Memory B cell (primary cell): ENCODE data around the gene SLC12A8.

Experiments used
- ATAC-seq: fragments of 150-1000 bp; cut with Tn5 transposase; 2 replicates; pipeline ENCODE4 v1.10.0; 2021; ENCODE audit warnings: low read depth, mild to moderate bottlenecking, moderate library complexity
- DNase-seq, 2 donors: peaks; one replicate each; pipeline ENCODE4 v3.0.0; 2022; ENCODE audit warnings: low spot score in 2 of 2
- H3K27ac Mint-ChIP-seq: one replicate; pipeline ENCODE4 v1.8.0; 2022; ENCODE audit warnings: mild to moderate bottlenecking, moderate library complexity, mixed read lengths
- H3K27me3 Mint-ChIP-seq: one replicate; pipeline ENCODE4 v1.8.0; 2022; ENCODE audit warnings: mixed read lengths
- H3K36me3 Mint-ChIP-seq: one replicate; pipeline ENCODE4 v1.8.0; 2022; ENCODE audit warnings: mild to moderate bottlenecking, mixed read lengths
- H3K4me1 Mint-ChIP-seq: one replicate; pipeline ENCODE4 v1.8.0; 2022; ENCODE audit warnings: mixed read lengths
- H3K4me3 Mint-ChIP-seq: one replicate; pipeline ENCODE4 v1.8.0; 2022; ENCODE audit warnings: mild to moderate bottlenecking, moderate library complexity, mixed read lengths
- H3K9me3 Mint-ChIP-seq: one replicate; pipeline ENCODE4 v1.8.0; 2022; ENCODE audit warnings: mixed read lengths

Gene SLC12A8

DNA sequence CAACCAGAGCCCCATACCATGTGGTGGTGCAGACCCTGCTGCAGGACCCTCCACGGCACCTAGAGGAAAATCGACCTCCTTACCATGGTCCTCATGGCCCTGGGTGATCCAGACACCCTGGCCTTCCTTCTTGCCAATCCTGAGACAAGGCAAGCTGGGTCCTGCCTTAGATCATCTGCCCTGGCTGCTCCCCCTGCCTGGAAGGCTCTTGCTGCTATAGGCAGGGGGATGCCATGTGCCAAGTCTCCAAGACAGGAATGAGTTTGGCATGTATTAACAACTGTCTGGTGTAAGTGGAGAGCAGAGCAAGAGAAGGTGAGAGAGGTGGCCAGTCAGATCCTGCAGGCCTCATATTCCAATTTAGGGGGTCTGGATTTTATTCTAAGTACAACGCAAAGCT is 164.3 kb downstream of the SLC12A8 start:
- ATAC-seq (no peak), DNase-seq (no peak)
- H3K4me3 Mint-ChIP-seq = no peak overlapping the region
- peaks cover 27% of the 10 kb centered on the region for H3K4me1 Mint-ChIP-seq
- peaks cover 2% of the 10 kb centered on the region for H3K36me3 Mint-ChIP-seq
- H3K27me3 Mint-ChIP-seq = no peaks in the 10 kb centered on the region
- no peaks in the 10 kb centered on the region for H3K9me3 Mint-ChIP-seq
- H3K27ac Mint-ChIP-seq = no peak overlapping the region

DNA sequence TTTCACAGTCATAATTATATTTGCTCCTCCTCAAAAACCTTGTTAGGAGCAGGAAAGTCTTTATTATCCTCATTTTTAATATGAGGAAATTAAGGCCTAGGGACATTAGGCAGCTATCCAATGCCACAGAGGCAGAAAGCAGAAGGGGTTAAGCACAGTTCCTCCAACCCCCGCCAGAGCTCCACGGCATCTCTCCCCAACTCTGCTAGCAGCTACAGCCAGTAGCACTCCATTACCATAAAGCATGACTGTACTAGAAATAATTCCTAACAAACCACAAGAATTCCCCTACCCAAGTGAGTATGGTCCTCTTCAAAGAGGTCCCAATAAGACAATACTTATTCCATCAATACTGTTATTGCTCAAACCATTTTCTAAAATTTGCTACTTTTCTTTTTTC is 166.6 kb downstream of the SLC12A8 start:
- Mint-ChIP-seq H3K27ac (no peak overlapping the region), H3K27me3 (no peaks in the 10 kb centered on the region), H3K36me3 (peaks cover 2% of the 10 kb centered on the region), H3K4me3 (no peak overlapping the region), H3K9me3 (no peaks in the 10 kb centered on the region), H3K4me1 (peaks cover 13% of the 10 kb centered on the region)
- no peak for ATAC-seq
- DNase-seq = no peak

DNA sequence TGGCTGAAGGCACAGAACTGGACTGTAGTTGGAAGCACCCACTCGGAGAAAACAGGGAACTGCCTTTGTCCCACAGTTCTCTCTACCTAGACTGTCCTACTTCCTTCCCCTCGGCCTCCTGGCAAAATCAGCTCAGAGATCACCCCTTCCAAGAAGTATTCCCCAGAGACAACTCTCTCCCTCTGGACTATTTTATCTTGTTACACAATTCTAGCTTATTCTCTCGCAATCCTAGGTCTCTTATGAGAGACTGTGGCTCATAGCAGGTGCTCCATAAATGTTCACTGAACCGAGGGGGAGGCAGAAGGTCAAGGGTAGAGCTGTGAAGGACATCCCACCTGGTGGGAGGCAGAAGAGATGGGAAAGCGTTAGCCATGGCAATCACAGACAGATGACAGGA is 167.4 kb downstream of the SLC12A8 start:
- Mint-ChIP-seq H3K27ac (no peak overlapping the region), H3K4me1 (peaks cover 8% of the 10 kb centered on the region), H3K27me3 (no peaks in the 10 kb centered on the region), H3K9me3 (no peaks in the 10 kb centered on the region), H3K36me3 (peaks cover 2% of the 10 kb centered on the region), H3K4me3 (no peak overlapping the region)
- no peak for DNase-seq
- ATAC-seq = no peak

DNA sequence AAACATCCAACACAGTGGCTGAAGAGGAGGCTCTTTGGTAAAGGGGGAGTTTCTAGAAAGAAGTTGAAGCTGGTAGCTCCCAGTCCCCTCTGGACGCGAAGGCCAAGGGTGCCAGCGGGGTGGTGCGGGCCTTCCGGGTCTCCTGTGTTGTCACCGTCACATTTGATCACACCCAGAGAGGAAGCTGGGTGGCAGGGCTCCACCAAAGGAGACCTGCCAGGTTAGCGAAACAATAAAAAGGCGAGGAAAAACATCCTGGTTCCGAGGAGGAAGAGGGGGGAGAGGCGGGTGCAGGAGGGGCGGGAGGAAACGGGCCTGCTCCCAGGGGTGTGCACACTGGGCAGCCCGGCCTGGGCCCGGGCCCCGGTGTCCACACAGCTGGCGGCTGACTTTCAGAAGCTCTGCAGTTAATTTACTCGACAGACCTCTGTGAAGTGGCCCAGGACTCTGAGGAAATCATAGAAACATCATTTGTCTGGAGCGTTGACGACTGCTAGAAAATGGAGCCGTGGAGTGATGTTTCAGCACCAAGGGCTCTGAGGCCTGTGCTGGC is 168.9 kb downstream of the SLC12A8 start:
- Mint-ChIP-seq H3K27me3 (no peaks in the 10 kb centered on the region), H3K9me3 (no peaks in the 10 kb centered on the region), H3K4me3 (no peak overlapping the region), H3K36me3 (peaks cover 2% of the 10 kb centered on the region), H3K27ac (no peak overlapping the region), H3K4me1 (peaks cover 12% of the 10 kb centered on the region)
- no peak for DNase-seq
- no peak for ATAC-seq

DNA sequence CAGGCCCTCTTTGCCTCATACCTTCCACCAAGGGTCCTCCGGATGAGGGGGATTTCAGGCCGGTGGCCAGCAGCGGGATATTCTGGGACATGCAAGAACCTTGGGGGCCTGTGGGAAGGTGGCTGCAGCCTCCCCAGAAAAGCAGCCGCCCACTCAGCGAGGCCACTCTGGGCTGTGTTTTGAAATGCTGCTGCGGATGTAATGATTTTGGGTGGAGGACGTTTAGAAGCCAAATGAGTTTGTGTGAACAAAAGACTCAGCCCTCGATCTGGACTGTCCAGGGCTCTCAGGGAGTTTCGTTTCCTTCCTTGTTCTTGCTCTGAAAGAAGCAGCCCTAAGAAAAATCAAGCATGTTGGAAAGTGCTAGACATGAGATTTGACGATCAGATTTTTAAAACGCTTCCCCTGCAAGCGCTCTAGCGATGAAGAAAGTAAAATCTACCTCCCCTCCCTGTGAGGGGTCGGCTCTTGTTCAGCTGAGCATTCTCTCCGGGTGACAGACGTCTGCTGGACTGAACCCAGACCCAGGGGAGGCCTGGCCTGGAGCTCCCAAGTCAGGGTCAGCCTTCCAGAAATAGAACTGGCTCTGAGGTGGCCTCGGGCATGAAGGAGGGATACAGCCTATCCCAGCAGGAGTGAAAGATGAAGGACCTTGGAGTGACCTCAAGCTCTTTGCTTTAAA is 169.7 kb downstream of the SLC12A8 start:
- Mint-ChIP-seq H3K4me3 (no peak overlapping the region), H3K27me3 (no peaks in the 10 kb centered on the region), H3K27ac (no peak overlapping the region), H3K4me1 (peaks cover 9% of the 10 kb centered on the region), H3K9me3 (no peaks in the 10 kb centered on the region), H3K36me3 (peaks cover 2% of the 10 kb centered on the region)
- DNase-seq (no peak), ATAC-seq (no peak)

DNA sequence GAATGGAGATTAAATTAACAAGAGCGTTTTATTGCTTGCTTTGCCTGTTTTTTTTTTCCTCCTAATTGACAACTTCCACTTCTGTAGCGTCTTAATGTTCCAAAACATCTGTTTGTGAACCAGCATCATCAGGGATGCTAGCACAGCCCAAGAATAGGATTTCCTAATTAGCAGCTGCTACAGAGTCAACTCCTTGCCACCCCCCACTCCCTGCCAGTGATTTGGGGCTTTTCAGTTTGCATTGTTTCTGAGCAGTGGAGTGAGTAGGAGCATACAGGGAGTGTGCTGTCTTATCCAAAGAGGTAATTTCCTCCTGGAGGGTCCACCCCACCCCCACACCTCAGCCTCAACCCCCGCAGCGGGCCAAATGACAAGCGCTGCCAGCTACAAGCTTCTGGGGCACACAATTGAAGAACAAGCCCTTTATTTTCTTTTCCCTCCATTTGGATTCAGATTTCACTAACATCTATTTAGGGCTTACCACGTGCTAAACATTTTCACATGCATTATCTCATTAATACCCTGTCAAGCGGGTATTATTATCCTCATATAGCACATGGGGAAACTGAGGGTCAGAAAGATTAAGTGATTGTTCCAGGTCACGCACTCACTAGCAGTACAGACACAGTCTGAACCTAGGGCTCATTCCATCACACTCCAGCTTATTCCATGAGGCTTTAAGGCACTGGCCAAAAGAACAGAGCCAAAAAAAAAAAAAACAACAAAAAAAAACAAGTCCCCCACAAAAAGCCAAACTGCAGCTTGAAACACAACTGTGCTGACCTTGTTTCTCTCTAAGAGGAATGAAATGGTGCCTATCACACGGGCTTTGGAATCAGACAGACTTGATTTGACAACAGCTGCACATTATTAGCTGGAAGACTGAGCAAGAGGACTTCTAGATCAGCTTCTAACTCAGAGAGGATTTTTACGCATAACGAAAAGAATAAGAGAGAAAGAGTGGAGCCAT is 173.1 kb downstream of the SLC12A8 start:
- DNase-seq (no peak), ATAC-seq (no peak)
- Mint-ChIP-seq H3K27ac (no peak overlapping the region), H3K9me3 (peaks cover 4% of the 10 kb centered on the region), H3K36me3 (peaks cover 4% of the 10 kb centered on the region), H3K4me3 (no peak overlapping the region), H3K4me1 (peaks cover 9% of the 10 kb centered on the region), H3K27me3 (no peaks in the 10 kb centered on the region)

DNA sequence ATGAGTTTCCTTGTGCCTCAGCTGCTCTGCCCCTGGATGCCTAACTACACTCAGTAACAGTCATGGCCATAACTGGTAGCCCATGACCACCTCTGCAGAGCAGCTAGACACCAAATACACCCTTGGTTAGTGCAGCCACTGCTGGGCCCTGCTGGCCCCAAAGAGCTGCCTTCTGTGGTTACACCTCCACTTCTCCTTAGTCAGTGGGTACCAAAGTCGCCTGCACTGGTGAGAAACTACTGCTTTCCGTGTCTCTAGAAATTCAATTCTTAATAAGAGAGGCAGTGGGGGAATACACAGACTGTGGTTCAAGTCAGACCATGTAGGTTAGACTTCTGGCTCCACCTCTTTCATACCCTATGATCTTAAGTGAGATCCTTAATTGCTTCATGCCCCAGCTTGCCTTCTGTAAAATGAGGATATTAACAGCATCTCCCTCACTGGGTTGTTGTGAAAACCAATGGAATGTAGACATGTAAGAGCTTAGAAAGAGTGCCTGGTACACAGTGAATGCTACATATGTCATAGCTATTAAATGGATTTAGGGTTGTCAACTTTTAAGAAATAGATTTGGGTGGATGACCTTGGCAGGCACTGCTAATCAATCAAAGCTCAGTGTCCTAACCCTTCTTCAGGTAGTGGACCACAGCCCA is 174.9 kb downstream of the SLC12A8 start:
- peaks cover 9% of the 10 kb centered on the region for H3K4me1 Mint-ChIP-seq
- no peak overlapping the region for H3K4me3 Mint-ChIP-seq
- H3K36me3 Mint-ChIP-seq = peaks cover 4% of the 10 kb centered on the region
- DNase-seq (no peak), ATAC-seq (no peak)
- H3K9me3 Mint-ChIP-seq = peaks cover 4% of the 10 kb centered on the region
- H3K27ac Mint-ChIP-seq = peak overlapping the region; percentile 48
- no peaks in the 10 kb centered on the region for H3K27me3 Mint-ChIP-seq

DNA sequence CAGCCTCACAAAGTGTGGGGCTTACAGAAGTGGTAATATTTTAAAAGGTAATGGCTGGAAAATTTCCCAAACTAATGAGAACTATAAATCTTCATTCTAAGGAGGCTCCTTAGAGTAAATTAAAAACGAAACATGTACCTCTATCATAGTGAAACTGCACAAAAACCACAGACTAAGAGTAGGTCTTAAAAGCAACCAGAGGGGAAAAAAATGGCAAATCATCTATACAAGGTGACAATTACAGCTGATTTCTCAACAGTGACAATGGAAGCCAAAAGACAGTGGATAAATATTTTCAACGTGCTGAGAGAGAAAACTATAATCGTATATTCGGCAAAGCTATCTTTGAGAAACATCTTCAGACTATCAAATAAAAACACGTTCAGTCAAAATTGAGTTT is 177.3 kb downstream of the SLC12A8 start:
- peaks cover 4% of the 10 kb centered on the region for H3K36me3 Mint-ChIP-seq
- peaks cover 17% of the 10 kb centered on the region for H3K4me1 Mint-ChIP-seq
- H3K27ac Mint-ChIP-seq = no peak overlapping the region
- no peaks in the 10 kb centered on the region for H3K27me3 Mint-ChIP-seq
- peaks cover 4% of the 10 kb centered on the region for H3K9me3 Mint-ChIP-seq
- no peak overlapping the region for H3K4me3 Mint-ChIP-seq
- no peak for DNase-seq
- ATAC-seq = peak; percentile 62

DNA sequence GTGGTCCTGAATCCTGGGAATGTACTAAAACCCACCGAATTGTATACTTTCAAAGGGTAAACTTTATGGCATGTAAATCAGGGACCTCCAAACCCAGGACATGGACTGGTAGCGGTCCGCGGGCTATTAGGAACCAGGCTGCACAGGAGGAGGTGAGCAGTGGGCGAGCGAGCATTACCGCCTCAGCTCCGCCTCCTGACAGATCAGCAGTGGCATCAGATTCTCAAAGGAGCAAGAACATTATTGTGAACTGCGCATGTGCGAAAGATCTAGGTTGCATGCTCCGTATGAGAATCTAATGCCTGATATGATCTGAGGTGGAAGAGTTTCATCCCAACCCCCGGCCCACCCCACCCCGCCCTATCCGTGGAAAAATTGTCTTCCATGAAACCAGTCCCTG is 178.9 kb downstream of the SLC12A8 start:
- peaks cover 10% of the 10 kb centered on the region for H3K4me1 Mint-ChIP-seq
- H3K36me3 Mint-ChIP-seq = peaks cover 4% of the 10 kb centered on the region
- peaks cover 4% of the 10 kb centered on the region for H3K9me3 Mint-ChIP-seq
- ATAC-seq = no peak
- H3K4me3 Mint-ChIP-seq = no peak overlapping the region
- no peaks in the 10 kb centered on the region for H3K27me3 Mint-ChIP-seq
- no peak for DNase-seq
- H3K27ac Mint-ChIP-seq = no peak overlapping the region

DNA sequence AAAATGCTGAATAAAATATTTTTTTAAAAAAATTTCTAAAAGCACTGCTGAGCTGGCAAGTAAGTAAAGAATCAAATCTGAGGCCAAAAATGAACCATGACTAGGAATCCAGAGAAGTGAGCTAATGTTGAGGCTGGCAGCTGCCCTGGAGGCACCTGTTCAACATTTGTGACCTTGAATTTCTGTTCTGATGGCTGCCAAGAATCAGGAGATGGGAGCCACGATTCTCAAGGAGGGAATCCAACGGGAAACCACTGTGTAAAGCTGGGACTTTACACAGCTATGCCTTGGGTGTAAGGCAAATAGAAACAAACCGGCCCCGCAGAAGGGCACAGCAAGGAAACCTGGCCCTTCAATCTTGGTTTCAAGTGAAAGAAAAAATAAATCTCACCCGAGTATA is 179.4 kb downstream of the SLC12A8 start:
- DNase-seq = no peak
- H3K27me3 Mint-ChIP-seq = no peaks in the 10 kb centered on the region
- no peak for ATAC-seq
- no peak overlapping the region for H3K4me3 Mint-ChIP-seq
- H3K36me3 Mint-ChIP-seq = peaks cover 9% of the 10 kb centered on the region
- peaks cover 10% of the 10 kb centered on the region for H3K4me1 Mint-ChIP-seq
- peaks cover 4% of the 10 kb centered on the region for H3K9me3 Mint-ChIP-seq
- no peak overlapping the region for H3K27ac Mint-ChIP-seq

DNA sequence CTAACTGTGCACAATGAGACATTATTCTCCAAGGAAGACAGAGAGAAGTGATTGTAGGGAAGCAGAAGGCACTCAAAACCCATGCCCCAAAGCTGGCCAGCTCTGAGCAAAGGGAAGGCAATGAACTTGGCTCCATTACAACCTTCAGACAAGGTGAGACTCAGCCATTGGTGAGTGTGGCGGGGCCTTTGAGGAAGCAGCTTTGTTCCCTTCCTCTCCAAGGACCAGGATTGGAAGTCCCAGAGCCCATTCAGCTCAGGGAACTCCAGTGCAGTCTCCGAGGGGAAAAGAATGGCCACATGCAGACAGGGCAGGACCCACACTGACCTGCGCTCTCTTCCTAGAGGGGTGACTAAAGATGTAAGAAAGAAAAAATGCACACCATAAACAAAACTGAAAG is 179.9 kb downstream of the SLC12A8 start:
- Mint-ChIP-seq H3K27ac (no peak overlapping the region), H3K4me3 (no peak overlapping the region)
- no peak for ATAC-seq

More for the DNA sequence above, 179.9 kb downstream of the SLC12A8 start:
- peaks cover 9% of the 10 kb centered on the region for H3K4me1 Mint-ChIP-seq
- H3K9me3 Mint-ChIP-seq = peaks cover 4% of the 10 kb centered on the region
- DNase-seq = no peak
- no peaks in the 10 kb centered on the region for H3K27me3 Mint-ChIP-seq
- peaks cover 11% of the 10 kb centered on the region for H3K36me3 Mint-ChIP-seq
